Neural cell (in vitro differentiated cells): ENCODE data around the gene GPC1. TPM values are rescaled to one million over a fixed set of nuclear protein-coding genes. Genes with fewer than 3 reads are reported as not detected.

Experiments used
- H2AFZ ChIP-seq: fragments of 200-600, 300-800 bp; sonication (generic), shearing (Covaris generic); 2 replicates; pipeline ENCODE4 v1.6.0; 2014; ENCODE audit warnings: low read depth, mild to moderate bottlenecking, antibody characterized with exemption, low read length, moderate library complexity
- H3F3A ChIP-seq: fragments of 200-600 bp; shearing (Covaris generic); 2 replicates; pipeline ENCODE4 v1.6.1; 2016; ENCODE audit warnings: mild to moderate bottlenecking, moderate library complexity, mixed read lengths, antibody characterized with exemption, low read length; ENCODE audit not compliant: insufficient read depth, poor library complexity, severe bottlenecking
- H3K27ac ChIP-seq: fragments of 200-600, 300-800 bp; sonication (generic), shearing (Covaris generic); 2 replicates; pipeline ENCODE4 v1.5.1; 2014; ENCODE audit warnings: mild to moderate bottlenecking, low read length, moderate library complexity
- H3K27me3 ChIP-seq: fragments of 300-800, 200-600 bp; sonication (generic), shearing (Covaris generic); 2 replicates; pipeline ENCODE4 v1.6.0; 2014; ENCODE audit warnings: mild to moderate bottlenecking, low read depth, low read length, moderate library complexity; ENCODE audit not compliant: insufficient read depth
- H3K36me3 ChIP-seq: fragments of 300-800, 200-600 bp; sonication (generic), shearing (Covaris generic); 2 replicates; pipeline ENCODE4 v1.5.1; 2014; ENCODE audit warnings: mild to moderate bottlenecking, antibody characterized with exemption, low read length, moderate library complexity; ENCODE audit not compliant: insufficient read depth
- H3K4me2 ChIP-seq: fragments of 300-800, 200-600 bp; sonication (generic), shearing (Covaris generic); 2 replicates; pipeline ENCODE4 v1.6.0; 2014; ENCODE audit warnings: mild to moderate bottlenecking, low read length
- H3K4me3 ChIP-seq: fragments of 300-800, 200-600 bp; sonication (generic), shearing (Covaris generic); 2 replicates; pipeline ENCODE4 v1.5.1; 2014; ENCODE audit warnings: mild to moderate bottlenecking, low read length, moderate library complexity
- H3K79me2 ChIP-seq: fragments of 200-600 bp; shearing (Covaris generic); replicated peaks from 2 replicates; pipeline ENCODE4 v1.6.0; 2014; ENCODE audit warnings: mild to moderate bottlenecking, low read length, moderate library complexity; ENCODE audit not compliant: insufficient read depth
- H3K9ac ChIP-seq: fragments of 300-800, 200-600 bp; sonication (generic), shearing (Covaris generic); 2 replicates; pipeline ENCODE4 v1.6.1; 2016; ENCODE audit warnings: mild to moderate bottlenecking, low read length, mixed read lengths
- H3K9me2 ChIP-seq: fragments of 200-600 bp; shearing (Covaris generic); 2 replicates; pipeline ENCODE4 v1.6.1; 2016; ENCODE audit warnings: mild to moderate bottlenecking, low read length, mixed read lengths; ENCODE audit not compliant: insufficient read depth
- H3K9me3 ChIP-seq: fragments of 200-600, 300-800 bp; sonication (generic), shearing (Covaris generic); 2 replicates; pipeline ENCODE4 v1.6.1; 2016; ENCODE audit warnings: mild to moderate bottlenecking, mixed run types, low read length, moderate library complexity, mixed read lengths
- H4K20me1 ChIP-seq: fragments of 200-600 bp; shearing (Covaris generic); 2 replicates; pipeline ENCODE4 v1.6.1; 2016; ENCODE audit warnings: mild to moderate bottlenecking, mixed run types; ENCODE audit not compliant: insufficient read depth
- CTCF ChIP-seq: fragments of 450-650 bp; IDR thresholded peaks from 2 replicates; pipeline ENCODE4 v1.5.1; 2014; ENCODE audit warnings: antibody characterized with exemption, mild to moderate bottlenecking, moderate library complexity; ENCODE audit not compliant: poor library complexity, severe bottlenecking
- EP300 ChIP-seq: fragments of 450-650 bp; conservative IDR thresholded peaks from 2 replicates; pipeline ENCODE4 v1.6.1; 2014; ENCODE audit warnings: antibody characterized with exemption, mild to moderate bottlenecking, moderate library complexity; ENCODE audit not compliant: poor library complexity, severe bottlenecking
- EZH2 ChIP-seq: fragments of 200-600, 300-800 bp; shearing (Covaris generic), sonication (generic); IDR thresholded peaks from 2 replicates; pipeline ENCODE4 v1.6.1; 2014; ENCODE audit warnings: antibody characterized with exemption, low read length, borderline replicate concordance, mild to moderate bottlenecking; ENCODE audit not compliant: insufficient read depth, poor library complexity, severe bottlenecking
- MXI1 ChIP-seq: fragments of 450-650 bp; conservative IDR thresholded peaks from 2 replicates; pipeline ENCODE4 v1.6.1; 2014; ENCODE audit warnings: antibody characterized with exemption, mild to moderate bottlenecking; ENCODE audit not compliant: poor library complexity, severe bottlenecking
- POLR2AphosphoS5 ChIP-seq: IDR thresholded peaks from 2 replicates; pipeline ENCODE4 v1.6.1; 2012
- RAD21 ChIP-seq: fragments of 450-650 bp; conservative IDR thresholded peaks from 2 replicates; pipeline ENCODE4 v1.6.1; 2014; ENCODE audit warnings: antibody characterized with exemption, mild to moderate bottlenecking, moderate library complexity
- SMC3 ChIP-seq: fragments of 450-650 bp; conservative IDR thresholded peaks from 2 replicates; pipeline ENCODE4 v1.6.1; 2014; ENCODE audit warnings: antibody characterized with exemption, mild to moderate bottlenecking, moderate library complexity; ENCODE audit not compliant: poor library complexity
- TAF1 ChIP-seq: IDR thresholded peaks from 2 replicates; pipeline ENCODE4 v1.6.1; 2012; ENCODE audit warnings: low read depth
- polyA plus RNA-seq: library from polyadenylated mRNA; depleted of rRNA; stranded (reverse); fragments of >200 nt; gene quantifications from 2 replicates; pipeline ENCODE4 v1.2.3, GENCODE V29; 2014
- TF ChIP-seq, protein P1 (sequence below): IDR thresholded peaks from 2 replicates; pipeline ENCODE4 v1.6.1; 2012; ENCODE audit warnings: borderline replicate concordance

The GPC1 gene
- polyA plus RNA-seq, 1 donor from 2014 or later, result 74.0 TPM

DNA sequence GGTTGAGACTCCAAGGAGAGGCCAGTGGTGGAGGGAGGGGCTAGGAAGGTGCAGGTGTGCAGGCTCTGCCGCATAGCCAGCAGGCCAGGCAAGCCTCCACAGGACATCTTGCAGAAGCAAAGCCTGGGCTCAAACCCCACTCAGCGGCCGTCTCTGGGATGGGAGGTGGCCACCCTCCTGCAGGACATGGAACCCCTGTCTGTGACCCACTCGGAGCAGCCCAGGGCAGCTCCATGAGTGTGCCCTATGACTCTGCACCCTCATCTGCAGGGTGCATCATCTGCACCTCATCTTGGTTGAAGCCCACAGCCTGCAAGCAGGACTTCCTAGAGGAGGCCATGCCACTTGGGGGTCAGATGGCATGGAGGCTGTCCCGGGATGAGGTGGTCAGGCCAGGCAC lies 46.3 kb downstream of the GPC1 start:
- Histone ChIP-seq H4K20me1 (no peaks in the 10 kb centered on the region), H3K9me2 (no peaks in the 10 kb centered on the region), H3K27me3 (no peaks in the 10 kb centered on the region), H3K9me3 (no peaks in the 10 kb centered on the region), H3F3A (no peaks in the 10 kb centered on the region), H3K4me2 (no peak overlapping the region), H3K27ac (no peak overlapping the region), H3K4me3 (no peak overlapping the region), H3K36me3 (no peaks in the 10 kb centered on the region), H3K9ac (no peak overlapping the region), H3K79me2 (no peaks in the 10 kb centered on the region), H2AFZ (no peak overlapping the region)
- TF ChIP-seq EZH2 (no peak), TAF1 (no peak), RAD21 (no peak), CTCF (no peak), MXI1 (no peak), POLR2AphosphoS5 (no peak), SMC3 (no peak), EP300 (no peak)
- TF ChIP-seq, protein P1, sequence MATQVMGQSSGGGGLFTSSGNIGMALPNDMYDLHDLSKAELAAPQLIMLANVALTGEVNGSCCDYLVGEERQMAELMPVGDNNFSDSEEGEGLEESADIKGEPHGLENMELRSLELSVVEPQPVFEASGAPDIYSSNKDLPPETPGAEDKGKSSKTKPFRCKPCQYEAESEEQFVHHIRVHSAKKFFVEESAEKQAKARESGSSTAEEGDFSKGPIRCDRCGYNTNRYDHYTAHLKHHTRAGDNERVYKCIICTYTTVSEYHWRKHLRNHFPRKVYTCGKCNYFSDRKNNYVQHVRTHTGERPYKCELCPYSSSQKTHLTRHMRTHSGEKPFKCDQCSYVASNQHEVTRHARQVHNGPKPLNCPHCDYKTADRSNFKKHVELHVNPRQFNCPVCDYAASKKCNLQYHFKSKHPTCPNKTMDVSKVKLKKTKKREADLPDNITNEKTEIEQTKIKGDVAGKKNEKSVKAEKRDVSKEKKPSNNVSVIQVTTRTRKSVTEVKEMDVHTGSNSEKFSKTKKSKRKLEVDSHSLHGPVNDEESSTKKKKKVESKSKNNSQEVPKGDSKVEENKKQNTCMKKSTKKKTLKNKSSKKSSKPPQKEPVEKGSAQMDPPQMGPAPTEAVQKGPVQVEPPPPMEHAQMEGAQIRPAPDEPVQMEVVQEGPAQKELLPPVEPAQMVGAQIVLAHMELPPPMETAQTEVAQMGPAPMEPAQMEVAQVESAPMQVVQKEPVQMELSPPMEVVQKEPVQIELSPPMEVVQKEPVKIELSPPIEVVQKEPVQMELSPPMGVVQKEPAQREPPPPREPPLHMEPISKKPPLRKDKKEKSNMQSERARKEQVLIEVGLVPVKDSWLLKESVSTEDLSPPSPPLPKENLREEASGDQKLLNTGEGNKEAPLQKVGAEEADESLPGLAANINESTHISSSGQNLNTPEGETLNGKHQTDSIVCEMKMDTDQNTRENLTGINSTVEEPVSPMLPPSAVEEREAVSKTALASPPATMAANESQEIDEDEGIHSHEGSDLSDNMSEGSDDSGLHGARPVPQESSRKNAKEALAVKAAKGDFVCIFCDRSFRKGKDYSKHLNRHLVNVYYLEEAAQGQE, result no peak

DNA sequence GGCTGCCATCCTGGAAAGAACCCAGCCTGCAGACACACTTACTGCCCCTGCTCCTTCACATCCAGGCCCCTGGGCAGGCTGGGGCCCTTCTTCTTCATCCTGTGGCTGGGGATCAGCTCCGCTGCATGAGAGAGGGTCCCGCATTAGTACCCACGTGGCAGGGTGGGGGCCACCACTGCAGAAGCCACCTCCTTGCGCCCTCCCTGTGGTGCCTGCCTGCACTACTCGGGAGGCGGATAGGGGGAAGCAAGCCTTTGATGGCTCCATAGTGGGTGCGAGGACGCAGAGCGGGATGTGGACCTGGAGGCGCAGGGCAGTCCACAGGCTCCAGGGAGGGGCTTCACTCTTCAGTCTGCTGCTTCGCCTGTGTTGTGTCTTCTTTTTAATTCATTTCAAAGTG lies 46.7 kb downstream of the GPC1 start:
- no peaks in the 10 kb centered on the region for H3K9me3 ChIP-seq
- H3K36me3 ChIP-seq, result no peaks in the 10 kb centered on the region
- no peaks in the 10 kb centered on the region for H3K27me3 ChIP-seq
- no peak overlapping the region for H3K9ac ChIP-seq
- no peaks in the 10 kb centered on the region for H3F3A ChIP-seq
- H4K20me1 ChIP-seq, result no peaks in the 10 kb centered on the region
- H3K79me2 ChIP-seq, result no peaks in the 10 kb centered on the region
- TF ChIP-seq EZH2, result no peak
- no peak for TF ChIP-seq CTCF
- TF ChIP-seq POLR2AphosphoS5, result no peak
- no peak for TF ChIP-seq EP300
- no peak for TF ChIP-seq RAD21
- no peak for TF ChIP-seq TAF1
- no peak for TF ChIP-seq MXI1
- TF ChIP-seq, protein P1, result no peak
- no peak for TF ChIP-seq SMC3
- H3K4me2 ChIP-seq, result no peak overlapping the region
- no peak overlapping the region for H2AFZ ChIP-seq
- H3K9me2 ChIP-seq, result no peaks in the 10 kb centered on the region
- H3K27ac ChIP-seq, result no peak overlapping the region
- H3K4me3 ChIP-seq, result no peak overlapping the region
